Measurements from ENCODE around the gene PCBP4. TPM values are rescaled to one million over a fixed set of nuclear protein-coding genes. Genes with fewer than 3 reads are reported as not detected.
A peak's percentile ranks its signal among the peaks of the same experiment; 100 is the strongest.

PCBP4 gene
- total and polyA plus RNA-seq, 9 donors, result 48.0 to 91.3 (median 71.4) TPM

DNA sequence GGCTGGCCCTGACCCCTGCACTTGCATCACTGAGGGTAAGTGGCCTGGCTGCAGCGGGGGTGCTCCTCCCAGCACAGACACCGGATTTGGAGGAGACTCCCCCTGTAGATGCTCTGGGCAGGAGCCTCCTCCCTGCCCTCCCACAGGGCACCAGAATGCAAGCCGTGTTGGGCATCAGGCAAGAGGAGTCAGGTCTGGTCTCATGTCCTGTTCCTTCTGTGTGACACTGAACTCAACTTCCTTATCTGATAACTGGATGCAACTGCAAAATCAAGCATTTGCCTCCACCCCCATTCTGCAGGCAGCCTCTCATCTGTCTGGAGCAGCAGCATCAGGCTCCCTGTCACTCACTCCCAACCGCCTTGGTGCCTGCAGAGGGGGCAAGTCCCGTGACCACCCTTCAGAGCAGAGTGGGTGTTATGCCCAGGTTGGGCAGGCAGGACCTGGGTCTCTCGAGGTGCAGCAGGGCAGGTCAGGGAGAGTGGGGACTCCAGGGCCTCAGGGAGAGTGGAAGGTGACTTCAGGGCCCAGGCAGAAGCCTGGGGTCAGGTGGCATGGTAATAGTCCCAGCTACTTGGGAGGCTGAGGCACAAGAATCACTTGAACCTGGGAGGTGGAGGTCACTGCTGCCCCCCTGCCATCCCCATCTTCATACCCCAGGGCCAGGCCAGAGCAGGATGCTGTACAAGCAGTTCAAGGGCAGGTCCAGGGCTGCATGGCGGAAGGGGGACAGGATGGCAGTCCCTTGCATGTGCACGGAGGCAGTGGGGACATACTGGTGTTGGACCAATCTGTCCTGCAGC lies 39.0 kb upstream of the PCBP4 start:
- H3K27me3 ChIP-seq (ENCODE audit: control insufficient read depth, insufficient read depth, low read length), result peaks cover 2% of the 10 kb centered on the region
- peaks cover 42% of the 10 kb centered on the region for H3K4me1 ChIP-seq (ENCODE audit: control insufficient read depth, insufficient read depth, low read length)
- no peak overlapping the region for H3K4me3 ChIP-seq (ENCODE audit: low read length)
- H3K27ac ChIP-seq (ENCODE audit: low read length), result peak overlapping the region; percentile 55
- WGBS (ENCODE audit: insufficient coverage), result 49% methylated on average over 7 of the region's 8 CpGs
- H3K9me3 ChIP-seq (replicated peaks; ENCODE audit: control insufficient read depth, low read depth, low read length), result no peaks in the 10 kb centered on the region
- DNase-seq, result no peak
- H3K36me3 ChIP-seq (ENCODE audit: control insufficient read depth, insufficient read depth, low read length), result no peaks in the 10 kb centered on the region

DNA sequence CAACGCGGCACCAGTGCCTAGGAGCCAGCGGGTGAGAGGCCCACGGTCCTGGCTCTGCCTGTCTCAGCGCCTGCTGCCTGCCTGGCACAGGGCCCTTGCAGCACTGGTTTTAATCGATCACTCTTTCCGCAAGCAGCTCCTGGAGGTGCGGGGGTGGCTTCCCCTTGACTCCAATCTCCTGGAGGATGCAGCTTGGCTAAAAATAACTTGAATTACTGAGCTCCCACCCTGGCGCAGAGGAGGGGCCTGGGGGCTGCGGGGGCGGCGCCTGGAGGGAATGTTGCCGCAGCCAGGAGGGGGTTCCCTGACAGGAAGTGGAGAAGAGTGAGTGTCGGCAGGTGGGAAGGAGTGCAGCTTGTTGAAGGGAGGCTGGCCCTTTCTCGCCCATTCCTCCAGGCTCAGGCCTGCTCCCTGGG lies 38.3 kb upstream of the PCBP4 start:
- peak overlapping the region; percentile 55 for H3K27ac ChIP-seq (ENCODE audit: low read length)
- peak; percentile 84 for DNase-seq
- WGBS (ENCODE audit: insufficient coverage), result 3% methylated on average over 13 of the region's 15 CpGs
- H3K4me3 ChIP-seq (ENCODE audit: low read length), result no peak overlapping the region
- peaks cover 2% of the 10 kb centered on the region for H3K27me3 ChIP-seq (ENCODE audit: control insufficient read depth, insufficient read depth, low read length)
- H3K36me3 ChIP-seq (ENCODE audit: control insufficient read depth, insufficient read depth, low read length), result no peaks in the 10 kb centered on the region
- H3K4me1 ChIP-seq (ENCODE audit: control insufficient read depth, insufficient read depth, low read length), result peaks cover 42% of the 10 kb centered on the region
- no peaks in the 10 kb centered on the region for H3K9me3 ChIP-seq (replicated peaks; ENCODE audit: control insufficient read depth, low read depth, low read length)

DNA sequence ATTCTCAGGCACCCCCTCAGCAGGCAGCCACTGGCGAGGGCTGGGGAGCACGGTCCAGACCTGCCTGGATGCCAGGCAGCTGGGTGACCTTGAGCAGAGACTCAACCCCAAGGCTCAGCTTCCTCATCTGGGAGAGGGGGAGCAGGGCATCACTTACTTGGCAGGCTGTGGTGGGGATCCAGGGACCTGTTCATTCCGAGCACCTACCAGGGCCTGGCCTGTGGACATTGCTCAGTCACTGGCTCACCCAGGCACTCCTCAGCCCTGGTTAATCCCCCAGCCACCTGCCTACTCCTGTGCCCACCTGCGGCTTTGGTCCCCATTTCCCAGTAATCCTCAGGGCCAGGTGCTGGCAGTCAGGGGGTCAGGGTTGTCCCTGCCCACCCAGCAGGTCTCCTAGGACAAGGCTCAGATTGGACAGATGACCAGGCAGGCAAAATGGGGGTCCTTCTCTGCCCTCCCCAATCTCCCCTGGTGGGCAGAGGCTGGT lies 37.7 kb upstream of the PCBP4 start:
- no peaks in the 10 kb centered on the region for H3K36me3 ChIP-seq (ENCODE audit: control insufficient read depth, insufficient read depth, low read length)
- peak overlapping the region; percentile 66 for H3K27ac ChIP-seq (ENCODE audit: low read length)
- 64% methylated on average over 4 of the region's 4 CpGs for WGBS (ENCODE audit: insufficient coverage)
- no peak for DNase-seq
- H3K4me3 ChIP-seq (ENCODE audit: low read length), result no peak overlapping the region
- peaks cover 2% of the 10 kb centered on the region for H3K27me3 ChIP-seq (ENCODE audit: control insufficient read depth, insufficient read depth, low read length)
- H3K4me1 ChIP-seq (ENCODE audit: control insufficient read depth, insufficient read depth, low read length), result peaks cover 42% of the 10 kb centered on the region
- H3K9me3 ChIP-seq (replicated peaks; ENCODE audit: control insufficient read depth, low read depth, low read length), result no peaks in the 10 kb centered on the region

DNA sequence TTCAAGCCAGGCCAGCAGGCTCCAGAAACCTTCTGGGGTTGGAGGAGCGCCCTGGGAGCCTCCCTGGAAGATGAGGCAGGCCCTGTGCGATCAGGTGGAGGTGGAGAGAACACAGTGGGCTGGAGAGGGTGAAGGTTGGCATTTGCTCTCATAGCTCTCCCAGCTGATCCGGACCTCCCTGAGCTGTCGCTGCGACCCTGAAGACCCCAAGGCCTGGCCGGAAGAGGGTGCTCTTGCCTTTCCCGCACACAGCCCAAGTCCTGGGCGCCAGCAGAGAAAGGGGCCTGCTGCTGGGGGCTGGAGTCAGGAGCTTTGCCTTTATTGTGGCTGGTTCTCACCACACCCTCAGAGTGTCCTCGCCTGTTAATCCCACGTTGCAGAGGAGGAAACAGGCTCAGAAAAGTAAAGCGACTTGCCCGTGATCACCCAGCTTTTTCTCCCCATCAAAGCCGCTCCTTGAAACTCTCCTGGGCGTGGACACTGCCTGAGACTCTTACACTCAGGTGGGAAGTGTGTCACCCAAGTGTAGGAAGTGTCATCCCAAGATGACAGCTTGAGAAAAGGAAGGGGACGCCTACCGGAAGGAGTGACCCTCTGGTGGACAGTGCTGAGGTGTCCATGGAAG lies 37.0 kb upstream of the PCBP4 start:
- H3K4me3 ChIP-seq (ENCODE audit: low read length), result no peak overlapping the region
- DNase-seq, result peak; percentile 88
- 16% methylated on average over 10 of the region's 16 CpGs for WGBS (ENCODE audit: insufficient coverage)

DNA sequence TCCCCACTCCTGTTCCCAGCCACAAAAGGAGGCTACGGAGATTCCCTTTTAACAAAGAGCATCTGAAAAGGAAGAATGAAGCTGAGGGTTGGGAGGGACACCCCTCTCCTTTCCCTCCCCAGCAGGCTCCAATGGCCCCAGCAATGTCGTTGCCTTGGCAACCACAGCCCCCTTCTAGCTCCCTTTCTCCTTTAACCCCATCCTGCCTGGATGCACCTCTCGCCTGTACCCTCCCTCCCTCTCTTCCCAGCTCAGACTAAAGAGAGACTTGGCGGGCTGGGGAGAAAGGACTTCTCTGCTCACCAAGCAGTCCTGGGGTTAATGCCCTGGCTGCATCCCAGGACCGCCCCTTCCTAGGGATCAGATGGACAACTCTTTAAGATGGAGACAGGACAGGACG lies 35.5 kb upstream of the PCBP4 start:
- Histone ChIP-seq H3K27ac (ENCODE audit: low read length) (no peak overlapping the region), H3K4me3 (ENCODE audit: low read length) (no peak overlapping the region), H3K9me3 (replicated peaks; ENCODE audit: control insufficient read depth, low read depth, low read length) (no peaks in the 10 kb centered on the region), H3K36me3 (ENCODE audit: control insufficient read depth, insufficient read depth, low read length) (no peaks in the 10 kb centered on the region), H3K4me1 (ENCODE audit: control insufficient read depth, insufficient read depth, low read length) (peaks cover 42% of the 10 kb centered on the region), H3K27me3 (ENCODE audit: control insufficient read depth, insufficient read depth, low read length) (peaks cover 2% of the 10 kb centered on the region)
- DNase-seq, result no peak
- WGBS (ENCODE audit: insufficient coverage), result no CpG with 5 or more reads among the region's 6 CpGs

More for the DNA sequence above, 37.0 kb upstream of the PCBP4 start:
- H3K27me3 ChIP-seq (ENCODE audit: control insufficient read depth, insufficient read depth, low read length), result peaks cover 2% of the 10 kb centered on the region
- H3K4me1 ChIP-seq (ENCODE audit: control insufficient read depth, insufficient read depth, low read length), result peaks cover 42% of the 10 kb centered on the region
- no peak overlapping the region for H3K27ac ChIP-seq (ENCODE audit: low read length)
- no peaks in the 10 kb centered on the region for H3K9me3 ChIP-seq (replicated peaks; ENCODE audit: control insufficient read depth, low read depth, low read length)
- no peaks in the 10 kb centered on the region for H3K36me3 ChIP-seq (ENCODE audit: control insufficient read depth, insufficient read depth, low read length)

DNA sequence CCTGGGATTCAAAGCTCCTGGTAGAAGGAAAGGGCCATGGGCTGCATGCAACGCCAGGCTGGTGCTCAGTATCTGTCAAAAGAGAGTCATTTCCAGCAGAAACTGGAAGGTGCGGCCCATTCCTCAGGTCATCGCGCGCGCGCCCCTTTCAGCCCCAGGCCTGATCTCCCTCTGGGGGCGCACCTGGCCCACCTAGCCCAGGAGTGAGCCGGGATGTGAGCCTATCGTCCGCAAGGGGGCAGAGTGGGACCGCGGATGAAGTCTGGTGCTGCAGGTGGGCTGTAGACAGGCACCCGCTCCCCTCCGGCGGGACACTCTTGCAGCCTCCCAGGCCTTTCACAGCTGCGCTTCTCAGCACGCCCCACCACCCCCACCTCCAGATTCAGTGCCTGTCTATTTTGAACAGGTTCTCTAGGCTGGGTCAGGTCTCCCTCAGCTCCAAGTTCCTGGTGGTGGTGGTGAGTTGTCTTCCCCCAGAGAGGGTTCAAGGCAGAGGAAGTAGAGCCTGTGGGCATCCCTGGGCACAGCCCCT lies 34.3 kb upstream of the PCBP4 start:
- Histone ChIP-seq H3K27ac (ENCODE audit: low read length) (no peak overlapping the region), H3K4me3 (ENCODE audit: low read length) (no peak overlapping the region), H3K27me3 (ENCODE audit: control insufficient read depth, insufficient read depth, low read length) (peaks cover 2% of the 10 kb centered on the region), H3K4me1 (ENCODE audit: control insufficient read depth, insufficient read depth, low read length) (peaks cover 38% of the 10 kb centered on the region), H3K9me3 (replicated peaks; ENCODE audit: control insufficient read depth, low read depth, low read length) (no peaks in the 10 kb centered on the region), H3K36me3 (ENCODE audit: control insufficient read depth, insufficient read depth, low read length) (no peaks in the 10 kb centered on the region)
- DNase-seq, result peak; percentile 78
- 2% methylated on average over 15 of the region's 18 CpGs for whole genome bisulfite sequencing (ENCODE audit: insufficient coverage)

DNA sequence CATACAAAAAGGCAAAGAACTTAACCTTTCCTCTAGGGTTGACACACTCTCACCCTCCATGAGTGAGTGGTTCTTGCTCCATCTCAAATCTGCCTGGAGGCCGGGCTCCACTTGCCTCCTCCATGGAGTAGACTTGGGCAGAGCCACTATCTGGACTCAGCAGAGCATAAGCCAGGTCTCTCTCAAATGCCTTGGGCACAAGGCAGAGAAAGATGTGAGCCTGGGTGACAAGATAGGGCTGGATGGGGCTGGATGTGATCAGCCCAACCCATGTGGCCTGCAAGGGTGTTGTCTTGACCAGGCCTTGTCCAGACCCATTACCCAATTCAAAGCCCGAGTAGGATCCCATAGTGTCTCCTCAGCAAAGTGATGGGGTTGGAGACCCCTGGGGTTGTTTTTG lies 32.6 kb upstream of the PCBP4 start:
- Histone ChIP-seq H3K9me3 (replicated peaks; ENCODE audit: control insufficient read depth, low read depth, low read length) (no peaks in the 10 kb centered on the region), H3K27ac (ENCODE audit: low read length) (no peak overlapping the region), H3K4me1 (ENCODE audit: control insufficient read depth, insufficient read depth, low read length) (peaks cover 23% of the 10 kb centered on the region), H3K36me3 (ENCODE audit: control insufficient read depth, insufficient read depth, low read length) (peaks cover 2% of the 10 kb centered on the region), H3K4me3 (ENCODE audit: low read length) (no peak overlapping the region), H3K27me3 (ENCODE audit: control insufficient read depth, insufficient read depth, low read length) (peaks cover 2% of the 10 kb centered on the region)
- WGBS (ENCODE audit: insufficient coverage), result 90% methylated on average over 2 of the region's 2 CpGs
- no peak for DNase-seq

DNA sequence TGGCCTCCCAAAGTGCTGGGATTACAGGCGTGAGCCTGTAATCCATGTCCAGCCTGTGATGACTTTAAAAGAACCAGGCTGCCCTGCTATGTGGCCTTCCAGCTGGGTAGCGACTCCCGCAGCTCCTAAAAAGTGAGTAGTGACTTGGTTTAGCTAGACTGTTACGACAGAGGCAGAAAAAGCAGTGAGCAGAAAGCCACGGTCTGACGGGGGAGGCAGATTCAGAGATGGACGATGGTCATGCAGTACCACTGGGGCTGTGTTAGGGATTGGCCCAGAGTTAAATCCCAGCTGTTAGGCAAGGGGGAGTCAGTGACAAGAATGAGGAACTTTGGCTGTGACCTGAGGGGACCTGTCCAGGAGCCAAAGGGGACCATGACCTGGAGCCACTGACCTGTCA lies 31.5 kb upstream of the PCBP4 start:
- peaks cover 12% of the 10 kb centered on the region for H3K36me3 ChIP-seq (ENCODE audit: control insufficient read depth, insufficient read depth, low read length)
- WGBS (ENCODE audit: insufficient coverage), result 62% methylated on average over 7 of the region's 7 CpGs
- H3K27me3 ChIP-seq (ENCODE audit: control insufficient read depth, insufficient read depth, low read length), result no peaks in the 10 kb centered on the region
- H3K4me1 ChIP-seq (ENCODE audit: control insufficient read depth, insufficient read depth, low read length), result peaks cover 22% of the 10 kb centered on the region
- no peak overlapping the region for H3K4me3 ChIP-seq (ENCODE audit: low read length)
- no peak overlapping the region for H3K27ac ChIP-seq (ENCODE audit: low read length)
- DNase-seq, result no peak
- no peaks in the 10 kb centered on the region for H3K9me3 ChIP-seq (replicated peaks; ENCODE audit: control insufficient read depth, low read depth, low read length)

DNA sequence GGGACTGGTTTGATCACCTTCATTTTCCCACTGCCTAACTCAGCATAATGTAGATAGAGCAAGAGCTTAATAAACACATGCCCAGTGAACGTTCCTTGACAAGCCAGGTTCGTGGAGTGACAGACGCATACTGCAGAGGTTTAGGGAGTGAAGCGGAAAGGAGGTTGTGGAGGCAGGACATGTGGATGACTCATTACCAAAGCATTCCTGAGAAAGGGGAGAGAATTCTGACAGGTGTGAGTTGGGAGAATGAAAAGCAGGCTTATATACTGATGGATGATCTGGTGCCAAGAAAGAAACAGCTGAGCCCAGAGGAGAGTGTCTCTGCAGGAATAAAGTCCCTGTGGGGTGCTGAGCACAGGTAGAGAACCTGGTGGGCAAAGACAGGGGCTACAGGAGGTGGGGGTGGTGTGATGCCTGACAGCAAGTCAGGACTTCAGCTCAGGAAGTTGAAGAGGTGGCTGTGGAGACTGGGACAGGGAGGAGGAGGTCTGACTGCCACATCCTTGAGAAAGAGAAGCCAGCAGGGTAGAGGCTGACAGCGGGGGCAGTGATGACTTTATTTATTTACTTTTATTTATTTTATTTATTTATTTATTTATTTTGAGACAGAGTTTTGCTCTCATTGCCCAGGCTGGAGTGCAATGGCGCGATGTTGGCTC lies 30.8 kb upstream of the PCBP4 start:
- DNase-seq, result no peak
- H3K4me3 ChIP-seq (ENCODE audit: low read length), result no peak overlapping the region
- H3K27me3 ChIP-seq (ENCODE audit: control insufficient read depth, insufficient read depth, low read length), result no peaks in the 10 kb centered on the region
- peaks cover 19% of the 10 kb centered on the region for H3K4me1 ChIP-seq (ENCODE audit: control insufficient read depth, insufficient read depth, low read length)
- WGBS (ENCODE audit: insufficient coverage), result 46% methylated on average over 5 of the region's 7 CpGs
- no peaks in the 10 kb centered on the region for H3K9me3 ChIP-seq (replicated peaks; ENCODE audit: control insufficient read depth, low read depth, low read length)
- peaks cover 17% of the 10 kb centered on the region for H3K36me3 ChIP-seq (ENCODE audit: control insufficient read depth, insufficient read depth, low read length)
- H3K27ac ChIP-seq (ENCODE audit: low read length), result no peak overlapping the region

DNA sequence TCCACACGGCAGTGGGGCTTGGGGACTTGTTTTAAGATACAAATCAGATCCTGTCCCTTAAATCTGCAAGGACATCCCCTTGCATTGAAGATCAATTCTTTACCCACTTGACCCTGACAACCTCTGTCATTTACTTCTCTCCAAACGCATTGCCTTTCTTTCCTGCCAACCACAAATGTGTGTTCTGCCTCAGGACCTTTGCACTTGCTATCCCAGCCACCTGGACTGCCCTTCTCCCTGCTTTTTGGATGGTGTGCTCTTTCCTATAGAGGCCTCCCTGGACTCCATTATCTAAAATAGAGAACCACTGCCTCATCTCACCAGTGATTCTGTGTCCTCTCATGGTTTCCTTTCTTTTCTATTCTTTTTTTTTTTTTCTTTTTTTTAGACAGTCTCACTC lies 29.9 kb upstream of the PCBP4 start:
- WGBS (ENCODE audit: insufficient coverage), result 51% methylated on average over 2 of the region's 2 CpGs
- Histone ChIP-seq H3K4me1 (ENCODE audit: control insufficient read depth, insufficient read depth, low read length) (peaks cover 20% of the 10 kb centered on the region), H3K9me3 (replicated peaks; ENCODE audit: control insufficient read depth, low read depth, low read length) (no peaks in the 10 kb centered on the region), H3K27ac (ENCODE audit: low read length) (no peak overlapping the region), H3K36me3 (ENCODE audit: control insufficient read depth, insufficient read depth, low read length) (peaks cover 26% of the 10 kb centered on the region), H3K4me3 (ENCODE audit: low read length) (no peak overlapping the region), H3K27me3 (ENCODE audit: control insufficient read depth, insufficient read depth, low read length) (no peaks in the 10 kb centered on the region)
- DNase-seq, result no peak

Data from muscle of leg (tissue), 11 donors.